Measurements from ENCODE around the gene COL19A1.

COL19A1 gene

GRCh38 chr6:70142034-70142433, 275.7 kb downstream of the COL19A1 start:
- DNase-seq (ENCODE audit: low spot score): no peak
- TF ChIP-seq CTCF (IDR thresholded peaks at IDR 0.05; ENCODE audit: extremely low read depth, insufficient read depth, missing control alignments): no peak
- in situ Hi-C loops (cut with MboI; ENCODE audit: low pct_unique_long_range_greater_than_20kb, low sequenced_read_pairs, unreplicated experiment): no loop called here

GRCh38 chr6:70145178-70145577, 278.8 kb downstream of the COL19A1 start:
- no peak for TF ChIP-seq CTCF (IDR thresholded peaks at IDR 0.05; ENCODE audit: extremely low read depth, insufficient read depth, missing control alignments)
- in situ Hi-C loops (cut with MboI; ENCODE audit: low pct_unique_long_range_greater_than_20kb, low sequenced_read_pairs, unreplicated experiment): no loop called here
- no peak for DNase-seq (ENCODE audit: low spot score)

DNA sequence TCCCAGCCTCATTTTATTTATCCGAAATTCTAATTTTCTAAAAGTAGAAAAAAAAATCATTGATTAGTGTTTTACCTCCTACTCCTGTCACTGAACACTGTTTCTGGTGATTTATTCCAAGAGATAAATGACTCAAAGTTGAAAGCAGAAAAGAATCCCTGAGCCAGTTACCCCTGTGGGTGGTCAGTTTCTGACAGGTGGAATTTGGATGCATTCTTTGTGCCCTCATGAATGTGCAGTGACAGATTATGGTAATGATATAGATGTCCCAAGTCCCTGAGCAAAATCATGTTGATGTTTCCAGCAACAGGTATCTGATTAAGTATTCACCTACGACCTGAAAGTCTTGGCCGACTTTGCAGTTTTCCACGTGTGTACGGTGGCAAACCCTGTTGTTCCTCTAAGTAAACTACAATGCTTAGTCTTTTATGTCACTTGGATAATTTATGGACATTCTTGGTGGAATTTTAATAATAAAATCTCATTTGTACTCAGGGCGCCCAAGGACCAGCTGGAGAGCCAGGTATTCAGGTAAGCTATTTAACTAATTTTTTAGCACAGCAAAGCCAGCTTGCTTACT, 282.9 kb downstream of the COL19A1 start:
- no peak for TF ChIP-seq CTCF (IDR thresholded peaks at IDR 0.05; ENCODE audit: extremely low read depth, insufficient read depth, missing control alignments)
- in situ Hi-C loops (cut with MboI; ENCODE audit: low pct_unique_long_range_greater_than_20kb, low sequenced_read_pairs, unreplicated experiment): no loop called here
- DNase-seq (ENCODE audit: low spot score): no peak

DNA sequence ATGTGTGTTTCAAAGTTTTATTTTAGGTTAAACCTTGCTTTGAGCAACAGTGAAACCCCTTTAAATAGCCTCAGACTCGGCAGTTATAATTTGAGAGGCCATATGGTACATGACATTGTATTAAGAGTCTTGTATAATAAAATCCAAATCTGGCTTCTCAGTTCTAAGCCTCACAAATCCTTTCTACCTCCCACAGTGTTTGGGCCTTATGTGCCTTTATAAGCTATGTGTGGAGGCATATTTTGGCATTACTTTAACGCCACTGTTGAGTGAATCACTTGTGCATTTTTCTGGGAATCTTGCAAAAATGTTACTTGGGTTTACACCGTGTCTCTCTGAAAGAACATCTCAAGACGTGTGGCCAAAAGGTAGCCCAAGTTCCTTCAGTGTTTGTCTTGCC, 284.2 kb downstream of the COL19A1 start:
- no peak for TF ChIP-seq CTCF (IDR thresholded peaks at IDR 0.05; ENCODE audit: extremely low read depth, insufficient read depth, missing control alignments)
- no peak for DNase-seq (ENCODE audit: low spot score)
- in situ Hi-C loops (cut with MboI; ENCODE audit: low pct_unique_long_range_greater_than_20kb, low sequenced_read_pairs, unreplicated experiment): no loop called here

DNA sequence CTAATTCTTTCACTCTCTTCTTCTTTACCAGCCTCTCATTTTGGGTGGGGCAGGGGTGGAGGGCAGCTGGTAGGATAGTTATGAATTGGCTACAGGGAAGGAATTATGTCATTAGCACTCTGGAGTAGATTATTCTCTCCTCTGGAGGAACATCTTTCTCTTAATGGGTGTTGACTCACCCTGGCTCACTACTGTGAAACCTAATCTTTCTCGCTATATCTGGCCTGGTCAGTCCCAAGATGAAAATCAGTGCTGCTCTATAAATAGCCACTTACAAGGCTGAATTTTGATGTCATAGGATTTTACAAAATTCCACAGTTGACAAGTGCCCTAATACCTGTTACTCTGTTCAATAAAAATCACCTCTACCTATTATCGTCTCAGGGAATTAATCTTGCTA, 285.3 kb downstream of the COL19A1 start:
- no peak for TF ChIP-seq CTCF (IDR thresholded peaks at IDR 0.05; ENCODE audit: extremely low read depth, insufficient read depth, missing control alignments)
- DNase-seq (ENCODE audit: low spot score): no peak

GRCh38 chr6:70152786-70153185, 286.4 kb downstream of the COL19A1 start:
- DNase-seq (ENCODE audit: low spot score): no peak
- TF ChIP-seq CTCF (IDR thresholded peaks at IDR 0.05; ENCODE audit: extremely low read depth, insufficient read depth, missing control alignments): no peak
- in situ Hi-C loops (cut with MboI; ENCODE audit: low pct_unique_long_range_greater_than_20kb, low sequenced_read_pairs, unreplicated experiment): no loop called here

More for the DNA sequence above, 285.3 kb downstream of the COL19A1 start:
- in situ Hi-C loops (cut with MboI; ENCODE audit: low pct_unique_long_range_greater_than_20kb, low sequenced_read_pairs, unreplicated experiment): no loop called here

DNA sequence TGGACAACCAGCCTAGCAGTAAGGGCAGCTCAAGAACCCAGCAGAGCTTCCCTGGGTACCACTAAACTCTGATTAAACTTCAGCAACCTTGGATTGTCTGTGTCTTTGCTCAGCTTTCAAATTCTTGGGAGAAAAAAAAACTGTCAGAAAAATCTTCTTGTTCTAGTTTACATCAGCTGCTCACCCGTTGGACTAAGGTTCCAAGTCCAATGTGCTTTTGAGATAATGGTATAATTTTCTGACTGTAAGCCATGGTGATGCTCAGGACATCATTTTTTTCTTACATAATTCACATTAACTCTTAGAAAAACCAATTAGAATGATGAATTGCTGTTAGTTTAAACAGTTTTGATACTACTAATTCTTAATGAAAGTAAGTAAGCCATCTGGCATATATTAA, 290.7 kb downstream of the COL19A1 start:
- in situ Hi-C loops (cut with MboI; ENCODE audit: low pct_unique_long_range_greater_than_20kb, low sequenced_read_pairs, unreplicated experiment): no loop called here
- TF ChIP-seq CTCF (IDR thresholded peaks at IDR 0.05; ENCODE audit: extremely low read depth, insufficient read depth, missing control alignments): no peak
- DNase-seq (ENCODE audit: low spot score): no peak

All from GM13977 (cell line).